HCT116 (cell line): ENCODE data around the gene ERMAP. TPM values are rescaled to one million over a fixed set of nuclear protein-coding genes. Genes with fewer than 3 reads are reported as not detected.

Experiments
- ATAC-seq: fragments of 200-7000 bp; cut with Tn5 transposase; 2 replicates; pipeline ENCODE4 v1.9.1; 2020; ENCODE audit warnings: mild to moderate bottlenecking, moderate library complexity
- BruUV-seq: library from RNA; stranded (reverse); fragments of 400-500 nt; replicated peaks from 2 replicates; lab custom pipeline; 2021; lab: Mats Ljungman, UMichigan
- CTCF ChIA-PET: fragments of 300-600 bp; sonication (Branson Sonifier 250); formaldehyde crosslinking; loops from one replicate; lab custom pipeline; 2021; ENCODE audit warnings: antibody characterized with exemption; lab: Charles Lee
- POLR2A ChIA-PET: fragments of 300-600, 350-600 bp; sonication (Branson Sonifier 250); formaldehyde crosslinking; loops from one replicate; lab custom pipeline; 2021; ENCODE audit warnings: antibody characterized with exemption; lab: Charles Lee
- RAD21 ChIA-PET, 2 experiments: fragments of 300-600 bp; sonication (Branson Sonifier 250); formaldehyde crosslinking; loops; one replicate each; lab custom pipeline; 2023; ENCODE audit warnings: low total read pairs in 2 of 2; ENCODE audit not compliant: uncharacterized antibody in 2 of 2, unreplicated experiment in 2 of 2, low non-redundant PET in 1 of 2; lab: Charles Lee
- DNase-seq: peaks from one replicate; pipeline ENCODE4 v3.0.0-alpha.2; 2010; ENCODE audit warnings: low read depth, low spot score
- H2AFZ ChIP-seq: fragments of 200-600 bp; shearing (Covaris generic), sonication (generic); 2 replicates; pipeline ENCODE4 v1.6.1; 2017; ENCODE audit warnings: low read depth, mixed run types, mixed read lengths, antibody characterized with exemption, low read length; ENCODE audit not compliant: poor library complexity, severe bottlenecking
- H3K27ac ChIP-seq: 2 replicates; pipeline ENCODE4 v1.5.1; 2012; ENCODE audit warnings: low read depth, low read length
- H3K27me3 ChIP-seq: fragments of 200-600 bp; sonication (generic); 2 replicates; pipeline ENCODE4 v1.6.1; 2016; ENCODE audit warnings: mixed run types, low read length, mixed read lengths; ENCODE audit not compliant: insufficient read depth
- H3K36me3 ChIP-seq, 2 experiments: fragments of 200-500 bp in 1 of 2; fragments of 200-600 bp in 1 of 2; sonication (Bioruptor generic) in 1 of 2; sonication (generic) in 1 of 2; 2 replicates each; pipeline versions ENCODE4 v1.5.1 to v1.6.1; 2014 to 2016; ENCODE audit warnings: low read length in 2 of 2, inconsistent platforms in 1 of 2, mixed read lengths in 1 of 2, mixed run types in 1 of 2; ENCODE audit not compliant: insufficient read depth in 2 of 2, control insufficient read depth in 1 of 2
- H3K4me1 ChIP-seq, 2 experiments: fragments of 200-600 bp in 1 of 2; sonication (generic) in 1 of 2; 2 replicates each; pipeline versions ENCODE4 v1.5.1 to v1.6.1; 2012 to 2017; ENCODE audit warnings: low read length in 2 of 2, inconsistent platforms in 1 of 2, mild to moderate bottlenecking in 1 of 2, mixed read lengths in 1 of 2, mixed run types in 1 of 2, moderate library complexity in 1 of 2; ENCODE audit not compliant: insufficient read depth in 2 of 2, control insufficient read depth in 1 of 2
- H3K4me2 ChIP-seq: fragments of 200-600 bp; sonication (generic); 2 replicates; pipeline ENCODE4 v1.6.1; 2017; ENCODE audit warnings: mixed run types, low read length, mixed read lengths
- H3K4me3 ChIP-seq, 2 experiments: fragments of 200-600 bp in 1 of 2; sonication (generic) in 1 of 2; replicated peaks in 1 of 2; 2 replicates each; pipeline ENCODE4 v1.5.1; 2011 to 2016; ENCODE audit warnings: low read length in 2 of 2, control low read depth in 1 of 2, low read depth in 1 of 2, mild to moderate bottlenecking in 1 of 2, mixed read lengths in 1 of 2, mixed run types in 1 of 2
- H3K79me2 ChIP-seq: fragments of 200-600 bp; sonication (generic); 2 replicates; pipeline ENCODE4 v1.6.1; 2017; ENCODE audit warnings: mild to moderate bottlenecking, mixed run types, low read length, moderate library complexity, mixed read lengths; ENCODE audit not compliant: insufficient read depth
- H3K9ac ChIP-seq: fragments of 200-600 bp; sonication (generic); 2 replicates; pipeline ENCODE4 v1.6.1; 2016; ENCODE audit warnings: low read length, mixed read lengths
- H3K9me2 ChIP-seq: fragments of 200-600 bp; sonication (generic), shearing (Covaris generic); 2 replicates; pipeline ENCODE4 v1.6.1; 2017; ENCODE audit warnings: mixed run types, mild to moderate bottlenecking, moderate library complexity; ENCODE audit not compliant: insufficient read depth
- H3K9me3 ChIP-seq, 2 experiments: fragments of 200-500 bp in 1 of 2; fragments of 200-600 bp in 1 of 2; sonication (Bioruptor generic) in 1 of 2; sonication (generic) in 1 of 2; 2 replicates each; pipeline ENCODE4 v1.6.1; 2014 to 2017; ENCODE audit warnings: low read length in 2 of 2, mixed read lengths in 2 of 2, inconsistent platforms in 1 of 2, low read depth in 1 of 2, mild to moderate bottlenecking in 1 of 2, mixed run types in 1 of 2, moderate library complexity in 1 of 2; ENCODE audit not compliant: control insufficient read depth in 1 of 2, insufficient read depth in 1 of 2
- H4K20me1 ChIP-seq: fragments of 200-600 bp; sonication (generic), shearing (Covaris generic); 2 replicates; pipeline ENCODE4 v1.6.1; 2017; ENCODE audit warnings: mixed run types, mild to moderate bottlenecking, moderate library complexity; ENCODE audit not compliant: insufficient read depth
- ATF3 ChIP-seq: IDR thresholded peaks from 2 replicates; pipeline ENCODE4 v1.6.1; 2012
- CEBPB ChIP-seq: IDR thresholded peaks from 2 replicates; pipeline ENCODE4 v1.6.1; 2012; ENCODE audit warnings: low read depth
- RAD21 ChIP-seq: IDR thresholded peaks from 2 replicates; pipeline ENCODE4 v1.6.1; 2012; ENCODE audit warnings: low read depth, mild to moderate bottlenecking
- REST ChIP-seq: IDR thresholded peaks from 2 replicates; pipeline ENCODE4 v1.6.1; 2012; ENCODE audit warnings: low read depth
- SIN3A ChIP-seq: IDR thresholded peaks from 2 replicates; pipeline ENCODE4 v1.6.1; 2012; ENCODE audit warnings: low read depth
- YY1 ChIP-seq: IDR thresholded peaks from 2 replicates; pipeline ENCODE4 v1.6.1; 2011; ENCODE audit warnings: low read length, low read depth, moderate library complexity, mild to moderate bottlenecking; ENCODE audit not compliant: insufficient replicate concordance; ENCODE audit errors: extremely low read depth
- intact Hi-C: fragments of 100-400 bp; cut with micrococcal nuclease; formaldehyde crosslinking; loops from 2 replicates; pipeline ENCODE4 v1.10.0; 2022
- total RNA-seq: library from RNA; stranded (reverse); gene quantifications from one replicate; pipeline ENCODE4 v1.2.1, GENCODE V29; 2021; ENCODE audit not compliant: unreplicated experiment
- TF ChIP-seq, protein P1 (sequence below): IDR thresholded peaks from 2 replicates; pipeline ENCODE4 v1.6.1; 2011; ENCODE audit warnings: mild to moderate bottlenecking, low read length, moderate library complexity; ENCODE audit not compliant: insufficient replicate concordance; ENCODE audit errors: extremely low read depth

The ERMAP gene
- total RNA-seq, 1 experiment from 2014 or later, result 5.4 TPM

DNA sequence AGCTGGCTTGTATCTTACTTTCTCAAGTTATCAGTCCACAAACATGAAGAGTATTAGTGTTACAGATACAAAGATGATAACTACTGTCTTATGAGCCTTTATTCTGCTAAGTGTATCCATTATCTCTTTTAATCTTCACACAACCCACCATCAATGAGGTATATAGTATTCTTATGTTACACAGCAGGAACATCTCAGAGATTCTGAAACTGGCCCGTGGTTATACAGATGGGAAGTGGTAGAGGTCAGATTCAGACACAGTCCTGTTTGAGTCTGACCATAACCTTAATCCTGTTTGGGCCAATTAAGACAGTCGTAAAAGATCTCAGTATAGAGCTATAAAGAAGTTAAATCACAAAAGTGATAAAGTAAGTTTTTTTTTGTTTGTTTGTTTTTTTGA is 37.2 kb upstream of the ERMAP start (continued):
- TF ChIP-seq REST, result no peak
- no peak for TF ChIP-seq YY1
- TF ChIP-seq RAD21, result no peak

DNA sequence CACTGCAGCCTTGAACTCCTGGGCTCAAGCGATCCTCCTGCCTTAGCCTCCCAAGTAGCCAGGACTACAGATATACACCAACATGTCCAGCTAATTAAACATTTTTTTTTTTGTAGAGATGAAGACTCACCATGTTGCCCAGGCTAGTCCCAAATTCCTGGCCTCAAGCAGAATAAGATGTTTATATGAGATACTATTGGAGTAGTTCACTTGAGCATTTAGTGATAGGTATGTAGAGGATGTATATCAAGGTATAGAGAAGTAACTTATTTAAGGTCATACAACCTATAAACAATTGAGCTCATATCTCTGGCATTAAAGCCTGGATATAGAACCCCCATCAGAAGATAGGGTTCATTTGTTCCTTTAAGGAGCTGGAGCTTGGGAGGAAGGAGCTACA is 36.7 kb upstream of the ERMAP start:
- Histone ChIP-seq H4K20me1 (no peaks in the 10 kb centered on the region), H3K4me2 (no peak overlapping the region), H3K4me3 (no peak overlapping the region), H3K27me3 (no peaks in the 10 kb centered on the region), H3K36me3 (peaks cover 9 to 10% of the 10 kb centered on the region in 2 experiments; a peak in 2 of 4 replicates), H3K9me2 (no peaks in the 10 kb centered on the region), H3K4me1 (peaks cover 0 to 4% of the 10 kb centered on the region in 2 experiments; a peak in 1 of 4 replicates), H3K79me2 (no peaks in the 10 kb centered on the region), H3K9me3 (no peaks in the 10 kb centered on the region), H3K27ac (no peak overlapping the region), H2AFZ (no peak overlapping the region), H3K9ac (no peak overlapping the region)
- intact Hi-C loops, result no loop called here
- no TSS peak for BruUV-seq
- ATAC-seq (no peak), DNase-seq (no peak)
- ChIA-PET CTCF (interaction anchor here (1.3 to 7.1 kb wide), 3 partner anchors 9 to 293 kb away, joined by 3 to 96 read pairs (median 4); no protein-coding TSS in a partner anchor), POLR2A (interaction anchor here (1.0 kb wide), 1 partner anchor 143 kb away, joined by 3 read pairs; no protein-coding TSS in a partner anchor), RAD21 (no interaction called here)
- TF ChIP-seq RAD21 (no peak), REST (no peak), SIN3A (no peak), CEBPB (no peak), ATF3 (no peak)
- TF ChIP-seq, protein P1, sequence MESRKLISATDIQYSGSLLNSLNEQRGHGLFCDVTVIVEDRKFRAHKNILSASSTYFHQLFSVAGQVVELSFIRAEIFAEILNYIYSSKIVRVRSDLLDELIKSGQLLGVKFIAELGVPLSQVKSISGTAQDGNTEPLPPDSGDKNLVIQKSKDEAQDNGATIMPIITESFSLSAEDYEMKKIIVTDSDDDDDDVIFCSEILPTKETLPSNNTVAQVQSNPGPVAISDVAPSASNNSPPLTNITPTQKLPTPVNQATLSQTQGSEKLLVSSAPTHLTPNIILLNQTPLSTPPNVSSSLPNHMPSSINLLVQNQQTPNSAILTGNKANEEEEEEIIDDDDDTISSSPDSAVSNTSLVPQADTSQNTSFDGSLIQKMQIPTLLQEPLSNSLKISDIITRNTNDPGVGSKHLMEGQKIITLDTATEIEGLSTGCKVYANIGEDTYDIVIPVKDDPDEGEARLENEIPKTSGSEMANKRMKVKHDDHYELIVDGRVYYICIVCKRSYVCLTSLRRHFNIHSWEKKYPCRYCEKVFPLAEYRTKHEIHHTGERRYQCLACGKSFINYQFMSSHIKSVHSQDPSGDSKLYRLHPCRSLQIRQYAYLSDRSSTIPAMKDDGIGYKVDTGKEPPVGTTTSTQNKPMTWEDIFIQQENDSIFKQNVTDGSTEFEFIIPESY, result no peak
